Osteoblast (primary cell): ENCODE results near the gene ALX4. TPM values are rescaled to one million over a fixed set of nuclear protein-coding genes. Genes with fewer than 3 reads are reported as not detected.
A peak's percentile ranks its signal among the peaks of the same experiment; 100 is the strongest.

Source experiments
- DNase-seq: peaks from one replicate; pipeline ENCODE4 v3.0.0; 2011; ENCODE audit warnings: low spot score, mixed read lengths; ENCODE audit not compliant: insufficient read length; ENCODE audit errors: missing footprints
- H2AFZ ChIP-seq: 2 replicates; pipeline ENCODE4 v1.6.0; 2011; ENCODE audit warnings: mild to moderate bottlenecking, low read length
- H3K27ac ChIP-seq: 2 replicates; pipeline ENCODE4 v1.5.1; 2011; ENCODE audit warnings: mild to moderate bottlenecking, low read depth, low read length, moderate library complexity
- H3K27me3 ChIP-seq: 2 replicates; pipeline ENCODE4 v1.6.0; 2012; ENCODE audit warnings: mild to moderate bottlenecking, control low read depth, inconsistent platforms, low read length, moderate library complexity; ENCODE audit not compliant: insufficient read depth
- H3K36me3 ChIP-seq: 2 replicates; pipeline ENCODE4 v1.5.1; 2011; ENCODE audit warnings: mild to moderate bottlenecking, low read length, control low read depth, moderate library complexity; ENCODE audit not compliant: insufficient read depth
- H3K4me1 ChIP-seq: 2 replicates; pipeline ENCODE4 v1.5.1; 2011; ENCODE audit warnings: mild to moderate bottlenecking, low read length, control low read depth, moderate library complexity; ENCODE audit not compliant: insufficient read depth
- H3K4me2 ChIP-seq: 2 replicates; pipeline ENCODE4 v1.6.0; 2011; ENCODE audit warnings: mild to moderate bottlenecking, low read length; ENCODE audit not compliant: insufficient read depth
- H3K4me3 ChIP-seq: fragments of 200-600 bp; sonication (generic); 3 replicates; pipeline ENCODE4 v1.5.1; 2012; ENCODE audit warnings: mild to moderate bottlenecking, low read length, inconsistent platforms; ENCODE audit not compliant: insufficient read depth
- H3K79me2 ChIP-seq: 2 replicates; pipeline ENCODE4 v1.6.0; 2012; ENCODE audit warnings: mild to moderate bottlenecking, low read length, control low read depth, inconsistent platforms; ENCODE audit not compliant: insufficient read depth
- H3K9me3 ChIP-seq: 2 replicates; pipeline ENCODE4 v1.5.1; 2011; ENCODE audit warnings: low read depth, low read length, control low read depth
- H4K20me1 ChIP-seq: 2 replicates; pipeline ENCODE4 v1.6.0; 2012; ENCODE audit warnings: mild to moderate bottlenecking, low read length, control low read depth; ENCODE audit not compliant: insufficient read depth
- CTCF ChIP-seq: IDR thresholded peaks from 2 replicates; pipeline ENCODE4 v1.5.1; 2011; ENCODE audit warnings: mild to moderate bottlenecking, low read depth, low read length, moderate library complexity; ENCODE audit errors: extremely low read depth
- total RNA-seq: library from RNA; depleted of rRNA; stranded (reverse); fragments of >200 nt; gene quantifications from 2 replicates; pipeline ENCODE4 v1.2.3, GENCODE V29; 2012

ALX4 gene
- total RNA-seq, 1 donor = under 0.01 TPM

GRCh38 chr11:44223238-44223637 is 86.7 kb downstream of the ALX4 start:
- H3K79me2 ChIP-seq = no peaks in the 10 kb centered on the region
- H3K36me3 ChIP-seq = no peaks in the 10 kb centered on the region
- no peaks in the 10 kb centered on the region for H3K27me3 ChIP-seq
- DNase-seq = no peak
- peaks cover 51% of the 10 kb centered on the region for H3K4me1 ChIP-seq
- no peaks in the 10 kb centered on the region for H3K9me3 ChIP-seq
- no peak overlapping the region for H3K4me3 ChIP-seq
- H2AFZ ChIP-seq = no peak overlapping the region
- no peak overlapping the region for H3K27ac ChIP-seq
- TF ChIP-seq CTCF = no peak
- H3K4me2 ChIP-seq = no peak overlapping the region
- H4K20me1 ChIP-seq = peaks cover 8% of the 10 kb centered on the region

- Histone ChIP-seq H4K20me1 (peaks cover 8% of the 10 kb centered on the region), H3K36me3 (no peaks in the 10 kb centered on the region), H3K27me3 (no peaks in the 10 kb centered on the region), H2AFZ (no peak overlapping the region), H3K79me2 (no peaks in the 10 kb centered on the region), H3K4me1 (peaks cover 51% of the 10 kb centered on the region), H3K4me2 (peak overlapping the region; percentile 41), H3K4me3 (no peak overlapping the region), H3K9me3 (no peaks in the 10 kb centered on the region), H3K27ac (no peak overlapping the region)
- no peak for DNase-seq
- no peak for TF ChIP-seq CTCF
Measured at GRCh38 chr11:44221992-44222391, 87.9 kb downstream of the ALX4 start.

GRCh38 chr11:44221456-44221855 is 88.5 kb downstream of the ALX4 start:
- Histone ChIP-seq H4K20me1 (peaks cover 8% of the 10 kb centered on the region), H3K9me3 (no peaks in the 10 kb centered on the region), H3K27ac (no peak overlapping the region), H3K4me1 (peaks cover 51% of the 10 kb centered on the region), H3K4me2 (peak overlapping the region; percentile 41), H3K79me2 (no peaks in the 10 kb centered on the region), H3K36me3 (no peaks in the 10 kb centered on the region), H2AFZ (no peak overlapping the region), H3K27me3 (no peaks in the 10 kb centered on the region), H3K4me3 (no peak overlapping the region)
- TF ChIP-seq CTCF = no peak
- no peak for DNase-seq

- H3K9me3 ChIP-seq = no peaks in the 10 kb centered on the region
- H3K27ac ChIP-seq = no peak overlapping the region
- peaks cover 8% of the 10 kb centered on the region for H4K20me1 ChIP-seq
- H3K27me3 ChIP-seq = no peaks in the 10 kb centered on the region
- H3K4me2 ChIP-seq = no peak overlapping the region
- no peak for DNase-seq
- H3K36me3 ChIP-seq = no peaks in the 10 kb centered on the region
- H3K79me2 ChIP-seq = no peaks in the 10 kb centered on the region
- no peak overlapping the region for H3K4me3 ChIP-seq
- no peak for TF ChIP-seq CTCF
- H3K4me1 ChIP-seq = peaks cover 44% of the 10 kb centered on the region
- no peak overlapping the region for H2AFZ ChIP-seq
Measured at GRCh38 chr11:44219830-44220796, 89.8 kb downstream of the ALX4 start.
